HEK293 (cell line): ENCODE measurements around the gene CFAP58.
A peak's percentile ranks its signal among the peaks of the same experiment; 100 is the strongest.
"Not testable (repeated sequence)": the region's sequence is repeated elsewhere in the genome, so short reads cannot be mapped to it uniquely, and the experiment has no call there.

Source experiments
- CTCF ChIA-PET: fragments of 350-600 bp; formaldehyde crosslinking; extraction: SDS; loops from one replicate; lab custom pipeline; 2021; ENCODE audit warnings: antibody characterized with exemption; lab: Yijun Ruan, JAX
- POLR2A ChIA-PET: fragments of 300-600 bp; formaldehyde crosslinking; extraction: SDS; loops from one replicate; lab custom pipeline; 2020; ENCODE audit warnings: antibody characterized with exemption, inconsistent platforms; lab: Yijun Ruan, JAX
- H3K27ac ChIP-seq: fragments of 200-500 bp; sonication (Bioruptor generic); 2 replicates; pipeline ENCODE4 v1.5.1; 2014; ENCODE audit warnings: low read depth, low read length, control low read depth, inconsistent platforms; ENCODE audit errors: extremely low read depth
- H3K36me3 ChIP-seq, 2 experiments: fragments of 200-500 bp in 1 of 2; sonication (Bioruptor generic) in 1 of 2; 1 replicate in 1 of 2; 2 replicates in 1 of 2; pipeline ENCODE4 v1.5.1; 2014 to 2017; ENCODE audit warnings: inconsistent platforms in 2 of 2, low read length in 2 of 2; ENCODE audit not compliant: control insufficient read depth in 2 of 2, insufficient read depth in 1 of 2
- H3K4me1 ChIP-seq: fragments of 200-500 bp; sonication (Bioruptor generic); 2 replicates; pipeline ENCODE4 v1.5.1; 2014; ENCODE audit warnings: mild to moderate bottlenecking, low read length, inconsistent platforms; ENCODE audit not compliant: control insufficient read depth, insufficient read depth
- H3K4me3 ChIP-seq: 2 replicates; pipeline ENCODE4 v1.5.1; 2011; ENCODE audit warnings: low read depth, mild to moderate bottlenecking, control low read depth, low read length, moderate library complexity
- H3K9me3 ChIP-seq: fragments of 200-500 bp; sonication (Bioruptor generic); 2 replicates; pipeline ENCODE4 v1.5.1; 2014; ENCODE audit warnings: low read depth, low read length, inconsistent platforms; ENCODE audit not compliant: control insufficient read depth, insufficient read depth
- SCRT2 ChIP-seq: fragments of 450-650 bp; formaldehyde crosslinking; IDR thresholded peaks from 2 replicates; pipeline ENCODE4 v1.5.1; 2016; ENCODE audit warnings: missing biosample characterization, missing genetic modification characterization
- SETDB1 ChIP-seq: IDR thresholded peaks from one replicate; pipeline ENCODE4 v1.6.1; 2017; ENCODE audit warnings: mild to moderate bottlenecking, low read length, moderate library complexity, mixed read lengths; ENCODE audit not compliant: insufficient read length
- WT1 ChIP-seq: fragments of 450-650 bp; formaldehyde crosslinking; IDR thresholded peaks from 2 replicates; pipeline ENCODE4 v1.5.1; 2016; ENCODE audit warnings: missing biosample characterization, missing genetic modification characterization
- ZBTB20 ChIP-seq: fragments of 450-650 bp; formaldehyde crosslinking; IDR thresholded peaks from 2 replicates; pipeline ENCODE4 v1.5.1; 2016; ENCODE audit warnings: missing biosample characterization, missing genetic modification characterization
- ZNF274 ChIP-seq, 2 experiments: fragments of 200-500 bp in 1 of 2; fragments of 450-650 bp in 1 of 2; sonication (Bioruptor generic) in 1 of 2; formaldehyde crosslinking in 1 of 2; IDR thresholded peaks; 2 replicates each; pipeline versions ENCODE4 v1.5.1 to v1.6.1; 2014 to 2016; ENCODE audit warnings: borderline replicate concordance in 1 of 2, inconsistent platforms in 1 of 2, low read length in 1 of 2, missing biosample characterization in 1 of 2, missing genetic modification characterization in 1 of 2
- ZNF324 ChIP-seq: fragments of 450-650 bp; formaldehyde crosslinking; IDR thresholded peaks from 2 replicates; pipeline ENCODE4 v1.5.1; 2016; ENCODE audit warnings: missing biosample characterization, missing genetic modification characterization
- ZNF341 ChIP-seq: fragments of 450-650 bp; formaldehyde crosslinking; IDR thresholded peaks from 2 replicates; pipeline ENCODE4; 2016; ENCODE audit warnings: low read depth, missing biosample characterization, missing genetic modification characterization
- ZNF530 ChIP-seq: fragments of 450-650 bp; formaldehyde crosslinking; IDR thresholded peaks from 2 replicates; pipeline ENCODE4 v1.5.1; 2016; ENCODE audit warnings: low read depth, missing biosample characterization, missing genetic modification characterization
- ZNF701 ChIP-seq: fragments of 450-650 bp; formaldehyde crosslinking; IDR thresholded peaks from 2 replicates; pipeline ENCODE4 v1.5.1; 2016; ENCODE audit warnings: missing biosample characterization, missing genetic modification characterization
- TF ChIP-seq, protein P1 (sequence below): fragments of 450-650 bp; formaldehyde crosslinking; IDR thresholded peaks from 2 replicates; pipeline ENCODE4 v1.5.1; 2017; ENCODE audit warnings: missing biosample characterization, missing genetic modification characterization
- TF ChIP-seq, protein P2 (sequence below): fragments of 450-650 bp; formaldehyde crosslinking; IDR thresholded peaks from 2 replicates; pipeline ENCODE4 v1.5.1; 2016; ENCODE audit warnings: missing biosample characterization, missing genetic modification characterization
- TF ChIP-seq, protein P3 (sequence below): fragments of 450-650 bp; formaldehyde crosslinking; IDR thresholded peaks from 2 replicates; pipeline ENCODE4 v1.5.1; 2016; ENCODE audit warnings: missing biosample characterization, missing genetic modification characterization

The CFAP58 gene

DNA sequence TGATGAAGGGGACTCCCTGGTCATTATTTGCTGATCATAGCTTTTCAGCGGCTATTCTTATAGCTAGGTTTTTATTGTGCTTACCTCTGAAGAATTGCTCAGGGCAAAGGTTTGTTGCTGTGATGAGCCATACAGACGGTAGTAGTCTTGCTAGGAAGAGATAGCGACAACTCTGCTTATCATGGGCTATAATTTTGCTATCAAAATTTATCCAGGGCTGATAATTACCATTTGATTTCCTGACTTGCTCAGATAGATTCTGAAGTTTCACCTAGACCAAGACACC lies 103.9 kb downstream of the CFAP58 start:
- Histone ChIP-seq H3K27ac (no peak overlapping the region), H3K36me3 (no peaks in the 10 kb centered on the region), H3K4me1 (no peaks in the 10 kb centered on the region), H3K4me3 (no peak overlapping the region), H3K9me3 (no peaks in the 10 kb centered on the region)
- TF ChIP-seq ZNF274 (IDR thresholded peaks at IDR 0.05; ENCODE audit: low read length) (no peak), ZNF274 (tag by site-specific recombination; IDR thresholded peaks at IDR 0.05; ENCODE audit: borderline replicate concordance) (no peak), ZNF341 (tag by site-specific recombination) (no peak), ZNF324 (tag by site-specific recombination) (no peak)
- TF ChIP-seq, protein P1, sequence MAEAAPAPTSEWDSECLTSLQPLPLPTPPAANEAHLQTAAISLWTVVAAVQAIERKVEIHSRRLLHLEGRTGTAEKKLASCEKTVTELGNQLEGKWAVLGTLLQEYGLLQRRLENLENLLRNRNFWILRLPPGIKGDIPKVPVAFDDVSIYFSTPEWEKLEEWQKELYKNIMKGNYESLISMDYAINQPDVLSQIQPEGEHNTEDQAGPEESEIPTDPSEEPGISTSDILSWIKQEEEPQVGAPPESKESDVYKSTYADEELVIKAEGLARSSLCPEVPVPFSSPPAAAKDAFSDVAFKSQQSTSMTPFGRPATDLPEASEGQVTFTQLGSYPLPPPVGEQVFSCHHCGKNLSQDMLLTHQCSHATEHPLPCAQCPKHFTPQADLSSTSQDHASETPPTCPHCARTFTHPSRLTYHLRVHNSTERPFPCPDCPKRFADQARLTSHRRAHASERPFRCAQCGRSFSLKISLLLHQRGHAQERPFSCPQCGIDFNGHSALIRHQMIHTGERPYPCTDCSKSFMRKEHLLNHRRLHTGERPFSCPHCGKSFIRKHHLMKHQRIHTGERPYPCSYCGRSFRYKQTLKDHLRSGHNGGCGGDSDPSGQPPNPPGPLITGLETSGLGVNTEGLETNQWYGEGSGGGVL (tag by site-specific recombination): no peak
- POLR2A ChIA-PET: interaction anchor here (0.7 kb wide), 1 partner anchor 42 kb away, joined by 3 read pairs; no protein-coding TSS in a partner anchor
- CTCF ChIA-PET: interaction anchor here (0.6 kb wide), 1 partner anchor 335 kb away, joined by 3 read pairs; the partner anchor contains the start of gene SFR1

DNA sequence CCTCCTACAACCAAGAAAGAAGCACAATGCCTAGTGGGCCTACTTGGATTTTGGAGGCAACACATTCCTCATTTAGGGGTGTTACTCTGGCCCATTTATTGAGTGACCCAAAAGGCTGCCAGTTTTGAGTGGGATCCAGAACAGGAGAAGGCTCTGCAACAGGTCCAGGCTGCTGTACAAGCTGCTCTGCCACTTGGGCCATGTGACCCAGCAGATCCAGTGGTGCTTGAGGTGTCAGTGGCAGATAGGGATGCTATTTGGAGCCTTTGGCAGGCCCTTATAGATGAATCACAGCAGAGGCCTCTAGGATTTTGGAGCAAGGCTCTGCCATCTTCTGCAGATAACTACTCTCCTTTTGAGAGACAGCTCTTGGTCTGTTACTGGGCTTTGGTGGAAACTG lies 111.9 kb downstream of the CFAP58 start:
- H3K27ac ChIP-seq, CTCF ChIA-PET, H3K4me3 ChIP-seq, H3K36me3 ChIP-seq, POLR2A ChIA-PET, H3K9me3 ChIP-seq, H3K4me1 ChIP-seq: not testable (repeated sequence)
- TF ChIP-seq SCRT2 (tag by site-specific recombination): 0 out of 2 replicates have a peak, but pooled peaks have one; percentile 18

DNA sequence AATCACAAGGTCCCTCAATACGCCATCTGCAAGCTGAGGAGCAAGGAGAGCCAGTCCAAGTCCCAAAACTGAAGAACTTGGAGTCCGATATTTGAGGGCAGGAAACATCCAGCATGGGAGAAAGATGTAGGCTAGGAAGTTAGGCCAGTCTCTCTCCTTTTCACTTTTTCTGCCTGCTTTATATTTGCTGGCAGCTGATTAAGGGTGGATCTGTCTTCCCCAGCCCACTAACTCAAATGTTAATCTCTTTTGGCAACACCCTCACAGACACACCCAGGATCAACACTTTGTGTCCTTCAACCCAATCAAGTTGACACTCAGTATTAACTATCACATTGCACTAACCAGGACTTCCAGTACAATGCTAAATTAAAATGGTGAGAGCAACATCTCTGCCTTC lies 115.2 kb downstream of the CFAP58 start:
- H3K4me3 ChIP-seq, POLR2A ChIA-PET, H3K36me3 ChIP-seq, H3K9me3 ChIP-seq, H3K4me1 ChIP-seq, H3K27ac ChIP-seq: not testable (repeated sequence)
- CTCF ChIA-PET: interaction anchor here (0.6 to 1.1 kb wide), 2 partner anchors 62 to 350 kb away, joined by 4 to 5 read pairs; no protein-coding TSS in a partner anchor

DNA sequence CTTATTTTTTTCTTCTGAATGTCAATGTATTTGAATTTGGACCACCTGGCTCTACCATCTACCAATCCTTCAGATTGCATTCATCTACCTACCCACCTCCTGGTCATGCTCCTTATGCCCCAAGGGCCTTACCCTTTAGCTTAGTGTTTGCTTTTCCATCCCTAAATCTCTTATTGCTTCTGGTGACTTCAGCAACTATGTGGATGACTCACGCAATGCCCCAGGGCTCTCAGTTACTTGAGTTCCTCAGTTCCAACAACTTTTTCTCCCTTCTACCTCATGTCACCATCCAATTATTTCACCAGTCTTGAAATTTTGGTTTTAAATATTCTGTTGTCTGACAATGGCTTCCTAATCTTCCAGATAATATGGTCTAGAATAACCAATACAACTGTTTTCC lies 118.9 kb downstream of the CFAP58 start:
- H3K27ac ChIP-seq: no peak overlapping the region
- no peaks in the 10 kb centered on the region for H3K9me3 ChIP-seq
- ChIA-PET CTCF (no interaction called here), POLR2A (interaction anchor here (0.6 kb wide), 1 partner anchor 28 kb away, joined by 7 read pairs; no protein-coding TSS in a partner anchor)
- no peak overlapping the region for H3K4me3 ChIP-seq
- no peaks in the 10 kb centered on the region for H3K4me1 ChIP-seq
- H3K36me3 ChIP-seq: no peaks in the 10 kb centered on the region
- TF ChIP-seq ZBTB20 (tag by site-specific recombination): no peak

DNA sequence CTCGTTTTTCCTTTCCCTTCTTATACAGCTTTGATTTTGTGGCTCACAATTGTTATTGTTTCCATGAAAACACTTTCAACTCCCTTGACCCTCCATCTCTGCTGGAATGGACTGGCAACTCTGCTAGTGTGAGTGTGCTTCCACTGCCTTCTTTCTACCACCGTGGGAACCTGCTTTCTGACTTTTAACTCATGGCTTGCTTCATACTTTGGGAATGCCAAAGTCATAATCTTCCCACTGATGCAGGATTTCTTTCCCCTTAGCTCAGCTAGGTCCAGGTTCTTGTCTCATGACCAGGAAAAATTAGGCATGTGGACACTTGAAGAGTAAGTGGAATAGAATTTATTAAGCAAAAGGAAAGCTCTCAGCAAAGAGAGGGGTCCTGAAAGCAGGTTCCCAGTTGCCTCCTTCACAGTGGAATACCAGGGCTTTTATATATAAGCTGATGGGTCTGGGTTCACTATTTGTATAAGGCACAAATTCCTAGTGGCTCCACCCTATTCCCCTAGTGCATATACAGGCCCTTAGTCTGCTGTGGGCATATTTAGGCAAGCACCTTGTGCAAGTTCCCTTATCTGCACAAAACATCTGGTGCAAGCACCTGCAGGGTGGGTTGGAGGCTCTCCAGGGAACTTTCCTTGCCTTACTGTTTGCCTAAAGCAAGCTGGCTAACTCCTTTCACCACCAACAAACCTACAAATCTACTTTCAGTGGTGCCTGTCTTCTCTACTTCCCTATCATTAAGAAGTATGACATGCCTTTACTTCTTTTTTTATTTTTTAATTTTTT lies 119.5 kb downstream of the CFAP58 start:
- CTCF ChIA-PET: interaction anchor here (0.6 kb wide), 1 partner anchor 13 kb away, joined by 4 read pairs; no protein-coding TSS in a partner anchor

DNA sequence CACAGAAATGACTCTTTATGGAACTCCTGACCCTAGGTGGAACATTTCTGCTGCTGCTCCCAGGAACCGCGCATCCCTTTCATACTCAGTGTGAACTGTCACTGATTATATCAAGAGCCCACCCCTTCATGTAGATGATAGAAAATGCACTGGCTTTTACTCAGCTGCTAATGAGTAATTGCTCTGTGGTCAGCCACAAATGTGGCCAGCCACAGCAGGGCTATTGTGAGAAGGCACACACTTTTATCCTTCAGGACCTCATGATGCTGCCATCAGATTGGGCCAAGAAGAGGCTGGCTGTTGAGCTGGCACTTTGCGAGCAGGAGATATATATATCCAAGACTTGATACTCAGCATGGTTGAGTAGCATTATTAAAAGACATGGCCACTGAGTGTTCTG lies 124.7 kb downstream of the CFAP58 start:
- Histone ChIP-seq H3K36me3 (no peaks in the 10 kb centered on the region), H3K4me1 (no peaks in the 10 kb centered on the region), H3K27ac (no peak overlapping the region), H3K4me3 (no peak overlapping the region), H3K9me3 (no peaks in the 10 kb centered on the region)
- ChIA-PET POLR2A (no interaction called here), CTCF (interaction anchor here (0.9 kb wide), 1 partner anchor 8 kb away, joined by 3 read pairs; no protein-coding TSS in a partner anchor)
- TF ChIP-seq ZNF530 (tag by site-specific recombination): no peak
- TF ChIP-seq, protein P2, sequence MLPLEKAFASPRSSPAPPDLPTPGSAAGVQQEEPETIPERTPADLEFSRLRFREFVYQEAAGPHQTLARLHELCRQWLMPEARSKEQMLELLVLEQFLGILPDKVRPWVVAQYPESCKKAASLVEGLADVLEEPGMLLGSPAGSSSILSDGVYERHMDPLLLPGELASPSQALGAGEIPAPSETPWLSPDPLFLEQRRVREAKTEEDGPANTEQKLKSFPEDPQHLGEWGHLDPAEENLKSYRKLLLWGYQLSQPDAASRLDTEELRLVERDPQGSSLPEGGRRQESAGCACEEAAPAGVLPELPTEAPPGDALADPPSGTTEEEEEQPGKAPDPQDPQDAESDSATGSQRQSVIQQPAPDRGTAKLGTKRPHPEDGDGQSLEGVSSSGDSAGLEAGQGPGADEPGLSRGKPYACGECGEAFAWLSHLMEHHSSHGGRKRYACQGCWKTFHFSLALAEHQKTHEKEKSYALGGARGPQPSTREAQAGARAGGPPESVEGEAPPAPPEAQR (tag by site-specific recombination): no peak
- TF ChIP-seq, protein P3, sequence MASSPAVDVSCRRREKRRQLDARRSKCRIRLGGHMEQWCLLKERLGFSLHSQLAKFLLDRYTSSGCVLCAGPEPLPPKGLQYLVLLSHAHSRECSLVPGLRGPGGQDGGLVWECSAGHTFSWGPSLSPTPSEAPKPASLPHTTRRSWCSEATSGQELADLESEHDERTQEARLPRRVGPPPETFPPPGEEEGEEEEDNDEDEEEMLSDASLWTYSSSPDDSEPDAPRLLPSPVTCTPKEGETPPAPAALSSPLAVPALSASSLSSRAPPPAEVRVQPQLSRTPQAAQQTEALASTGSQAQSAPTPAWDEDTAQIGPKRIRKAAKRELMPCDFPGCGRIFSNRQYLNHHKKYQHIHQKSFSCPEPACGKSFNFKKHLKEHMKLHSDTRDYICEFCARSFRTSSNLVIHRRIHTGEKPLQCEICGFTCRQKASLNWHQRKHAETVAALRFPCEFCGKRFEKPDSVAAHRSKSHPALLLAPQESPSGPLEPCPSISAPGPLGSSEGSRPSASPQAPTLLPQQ (tag by site-specific recombination): no peak
- no peak for TF ChIP-seq WT1 (tag by site-specific recombination)

More for the DNA sequence above, 119.5 kb downstream of the CFAP58 start:
- TF ChIP-seq ZNF701 (tag by site-specific recombination) (no peak), SETDB1 (peak; percentile 69)
- POLR2A ChIA-PET: interaction anchor here (0.6 kb wide), 1 partner anchor 28 kb away, joined by 7 read pairs; no protein-coding TSS in a partner anchor
- H3K36me3 ChIP-seq: no peaks in the 10 kb centered on the region
- no peak overlapping the region for H3K4me3 ChIP-seq
- H3K4me1 ChIP-seq: no peaks in the 10 kb centered on the region
- H3K9me3 ChIP-seq: no peaks in the 10 kb centered on the region
- H3K27ac ChIP-seq: no peak overlapping the region
